ENCODE measurements around the gene AGAP1.

The AGAP1 gene

DNA sequence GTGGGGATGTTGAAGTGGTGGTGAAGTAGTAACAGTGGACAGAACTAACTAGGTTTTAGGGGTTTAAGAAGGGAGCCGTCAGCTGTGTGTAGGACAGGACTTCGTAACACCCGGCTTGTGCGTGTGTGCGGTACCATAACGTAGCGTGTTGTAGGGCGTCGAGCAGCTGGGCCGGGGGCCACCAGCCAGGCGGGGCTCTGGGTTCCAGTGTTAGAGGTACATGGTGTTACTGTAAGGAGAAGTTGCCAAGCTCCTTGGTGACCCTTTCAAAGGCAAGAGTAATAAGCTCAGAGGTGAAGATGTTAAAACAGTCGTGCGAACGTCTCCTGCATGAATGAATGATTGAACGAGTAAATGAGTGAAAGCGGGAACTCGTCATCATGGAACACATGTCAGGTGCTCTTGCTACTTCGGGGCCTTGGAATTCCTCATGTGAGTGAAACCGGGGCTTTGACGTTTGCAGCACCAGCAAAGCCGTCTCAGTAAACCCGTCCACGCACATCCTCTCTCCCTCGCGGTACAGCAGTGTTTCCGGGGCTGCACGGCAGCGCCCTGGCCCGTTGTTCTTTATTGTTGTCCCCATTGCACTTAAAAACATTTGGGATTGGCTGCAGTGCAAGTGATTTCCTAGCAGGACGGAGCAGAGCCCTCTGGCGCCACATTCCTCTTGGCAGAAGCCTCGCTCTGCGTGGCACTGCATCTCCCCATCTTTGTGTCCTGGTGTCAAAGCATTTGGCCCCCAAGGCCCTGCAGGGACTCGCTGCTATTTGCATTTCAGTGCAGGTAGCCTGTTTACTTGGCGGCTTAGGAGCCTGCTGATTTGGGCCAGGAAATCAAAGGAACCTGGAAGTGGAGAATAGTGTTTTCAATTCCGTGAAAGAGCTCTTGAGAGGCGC lies 559.3 kb downstream of the AGAP1 start:
- DNase-seq (ENCODE audit: extremely low spot score) = no peak
- CTCF ChIA-PET = no interaction called here
- TF ChIP-seq, protein P1, sequence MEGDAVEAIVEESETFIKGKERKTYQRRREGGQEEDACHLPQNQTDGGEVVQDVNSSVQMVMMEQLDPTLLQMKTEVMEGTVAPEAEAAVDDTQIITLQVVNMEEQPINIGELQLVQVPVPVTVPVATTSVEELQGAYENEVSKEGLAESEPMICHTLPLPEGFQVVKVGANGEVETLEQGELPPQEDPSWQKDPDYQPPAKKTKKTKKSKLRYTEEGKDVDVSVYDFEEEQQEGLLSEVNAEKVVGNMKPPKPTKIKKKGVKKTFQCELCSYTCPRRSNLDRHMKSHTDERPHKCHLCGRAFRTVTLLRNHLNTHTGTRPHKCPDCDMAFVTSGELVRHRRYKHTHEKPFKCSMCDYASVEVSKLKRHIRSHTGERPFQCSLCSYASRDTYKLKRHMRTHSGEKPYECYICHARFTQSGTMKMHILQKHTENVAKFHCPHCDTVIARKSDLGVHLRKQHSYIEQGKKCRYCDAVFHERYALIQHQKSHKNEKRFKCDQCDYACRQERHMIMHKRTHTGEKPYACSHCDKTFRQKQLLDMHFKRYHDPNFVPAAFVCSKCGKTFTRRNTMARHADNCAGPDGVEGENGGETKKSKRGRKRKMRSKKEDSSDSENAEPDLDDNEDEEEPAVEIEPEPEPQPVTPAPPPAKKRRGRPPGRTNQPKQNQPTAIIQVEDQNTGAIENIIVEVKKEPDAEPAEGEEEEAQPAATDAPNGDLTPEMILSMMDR (IDR thresholded peaks at IDR 0.05; ENCODE audit: control extremely low read depth, extremely low read depth, low read depth, missing control alignments) = no peak
- POLR2A ChIA-PET = no interaction called here

DNA sequence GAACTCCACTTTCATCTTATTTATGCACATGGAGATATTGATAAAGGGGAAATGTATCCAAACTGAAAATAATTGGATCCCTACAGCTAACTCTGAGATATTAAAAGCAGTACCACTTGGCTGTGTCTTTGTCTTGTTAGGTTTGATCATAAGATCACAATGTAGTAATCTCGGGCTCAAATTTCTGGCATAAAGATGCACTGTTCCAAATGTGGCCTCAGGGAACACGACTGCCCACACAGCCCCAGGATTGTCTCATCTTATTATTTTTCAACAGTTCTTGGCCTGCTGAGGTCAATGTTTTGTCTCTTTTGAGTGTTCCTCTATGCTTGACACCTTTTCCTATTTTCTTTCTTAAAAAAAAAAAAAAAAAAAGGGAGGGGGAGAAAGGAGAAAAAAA lies 560.3 kb downstream of the AGAP1 start:
- DNase-seq (ENCODE audit: extremely low spot score) = no peak
- POLR2A ChIA-PET = no interaction called here
- CTCF ChIA-PET = interaction anchor here (1.7 kb wide), 1 partner anchor 17 kb away, joined by 5 read pairs; no protein-coding TSS in a partner anchor
- TF ChIP-seq, protein P1 (IDR thresholded peaks at IDR 0.05; ENCODE audit: control extremely low read depth, extremely low read depth, low read depth, missing control alignments) = no peak

DNA sequence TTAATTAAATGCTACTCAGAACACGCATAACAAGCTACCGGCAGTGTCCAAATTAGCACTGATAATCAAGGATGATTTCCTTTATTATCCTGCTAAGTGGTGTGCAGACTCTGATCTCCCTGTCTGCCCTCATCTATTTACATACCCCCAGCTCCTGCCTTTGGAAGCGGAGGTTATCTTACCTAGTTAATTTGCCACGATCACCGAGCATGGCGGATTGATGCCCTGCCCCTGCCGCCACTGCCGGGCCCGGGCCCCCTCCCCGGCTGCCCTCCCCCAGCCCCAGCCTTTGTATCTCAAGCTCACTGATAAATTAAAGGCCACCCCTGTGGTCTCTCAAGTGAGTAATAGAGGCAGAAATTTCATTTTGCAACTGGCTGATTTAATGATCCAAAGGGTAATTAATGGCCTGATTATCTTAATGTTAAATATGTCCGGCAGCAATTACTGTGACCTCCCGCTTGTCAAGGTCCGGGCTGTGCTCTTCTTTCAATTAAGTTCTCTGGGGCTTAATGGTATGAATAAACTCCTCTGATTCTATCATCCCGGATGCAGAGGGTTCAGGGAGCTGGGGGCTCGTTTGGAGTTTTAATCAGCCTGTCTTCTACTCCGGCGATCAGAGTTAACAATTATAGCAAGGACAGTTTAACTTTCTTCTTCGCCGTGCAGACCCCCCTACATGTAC lies 560.9 kb downstream of the AGAP1 start:
- ChIA-PET CTCF (interaction anchor here (1.7 kb wide), 1 partner anchor 17 kb away, joined by 5 read pairs; no protein-coding TSS in a partner anchor), POLR2A (no interaction called here)
- no peak for DNase-seq (ENCODE audit: extremely low spot score)
- TF ChIP-seq, protein P1 (IDR thresholded peaks at IDR 0.05; ENCODE audit: control extremely low read depth, extremely low read depth, low read depth, missing control alignments) = no peak

DNA sequence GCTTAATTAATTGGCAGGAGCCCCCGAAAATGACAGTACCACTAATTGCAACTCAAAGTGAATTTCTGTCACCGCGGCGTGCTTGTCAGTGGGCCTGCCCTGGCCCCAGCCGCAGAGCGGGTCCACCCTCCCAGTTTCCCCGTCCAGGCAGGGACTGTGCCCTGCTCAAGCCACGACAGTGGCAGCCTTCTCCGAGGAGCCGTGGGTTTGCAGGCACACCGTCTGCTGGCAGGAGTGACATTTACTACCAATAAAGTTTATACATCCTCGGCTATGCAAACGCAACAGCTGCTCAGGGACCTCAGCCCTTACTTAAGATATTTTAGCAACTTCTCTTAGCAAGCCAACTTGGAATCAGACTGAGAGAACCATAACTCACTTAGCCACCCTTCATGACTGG lies 561.6 kb downstream of the AGAP1 start:
- POLR2A ChIA-PET = no interaction called here
- no peak for DNase-seq (ENCODE audit: extremely low spot score)
- TF ChIP-seq, protein P1 (IDR thresholded peaks at IDR 0.05; ENCODE audit: control extremely low read depth, extremely low read depth, low read depth, missing control alignments) = no peak
- CTCF ChIA-PET = interaction anchor here (1.7 kb wide), 1 partner anchor 18 kb away, joined by 5 read pairs; no protein-coding TSS in a partner anchor

DNA sequence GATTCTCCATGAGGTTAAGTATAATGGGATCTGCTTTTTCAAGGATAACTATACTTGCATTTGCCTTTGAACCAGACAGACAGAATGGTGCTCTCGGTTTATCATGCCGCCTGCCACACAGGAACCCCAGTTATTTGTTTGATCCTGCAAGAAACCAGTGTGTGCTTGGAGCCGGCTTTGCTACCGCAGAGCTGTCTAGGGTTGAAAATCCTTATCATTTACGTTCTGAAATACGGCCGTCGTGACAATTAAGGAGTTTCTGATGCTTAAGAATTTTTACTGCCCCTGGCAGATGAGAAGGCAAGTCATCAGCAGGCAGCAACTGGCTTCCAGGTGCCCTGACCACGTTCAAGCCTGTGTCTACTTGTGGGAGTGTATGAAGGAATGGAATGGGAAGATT lies 562.3 kb downstream of the AGAP1 start:
- no peak for DNase-seq (ENCODE audit: extremely low spot score)
- POLR2A ChIA-PET = no interaction called here
- CTCF ChIA-PET = no interaction called here
- TF ChIP-seq, protein P1 (IDR thresholded peaks at IDR 0.05; ENCODE audit: control extremely low read depth, extremely low read depth, low read depth, missing control alignments) = no peak

DNA sequence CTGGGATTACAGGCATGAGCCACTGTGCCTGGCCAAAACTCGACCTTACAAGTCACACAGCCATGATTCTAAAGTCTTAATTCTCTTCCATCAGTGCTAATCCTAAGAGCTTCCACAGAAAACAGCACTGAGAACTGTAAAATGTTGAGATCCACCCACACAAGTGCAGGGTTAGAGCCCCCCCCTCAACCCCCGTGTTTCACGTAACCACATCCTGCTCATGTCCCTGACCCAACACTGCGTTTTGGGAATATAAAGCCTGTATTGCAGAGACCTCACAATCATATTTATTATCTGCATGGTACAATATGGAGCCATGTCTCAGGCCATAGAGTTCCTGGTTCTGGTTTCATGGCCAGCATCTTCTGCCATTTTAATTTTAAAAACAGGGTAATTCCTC lies 563.5 kb downstream of the AGAP1 start:
- ChIA-PET POLR2A (no interaction called here), CTCF (no interaction called here)
- TF ChIP-seq, protein P1 (IDR thresholded peaks at IDR 0.05; ENCODE audit: control extremely low read depth, extremely low read depth, low read depth, missing control alignments) = no peak
- DNase-seq (ENCODE audit: extremely low spot score) = no peak

Data from GM10248 (cell line).